HCT116 (cell line): Measurements from ENCODE around the gene TRIM63.
"Not testable (repeated sequence)": the region's sequence is repeated elsewhere in the genome, so short reads cannot be mapped to it uniquely, and the experiment has no call there.

ENCODE experiments used
- CTCF ChIP-seq, 3 experiments: fragments of 200-600 bp in 1 of 3; sonication (generic) in 1 of 3; IDR thresholded peaks in 2 of 3; conservative IDR thresholded peaks in 1 of 3; 2 replicates each; pipeline ENCODE4 v1.5.1; 2012 to 2017; ENCODE audit warnings: low read depth in 2 of 3, low read length in 2 of 3, antibody characterized with exemption in 1 of 3, borderline replicate concordance in 1 of 3, control low read depth in 1 of 3, mild to moderate bottlenecking in 1 of 3, mixed read lengths in 1 of 3, mixed run types in 1 of 3, moderate library complexity in 1 of 3; ENCODE audit not compliant: insufficient read depth in 1 of 3
- EZH2 ChIP-seq: fragments of 200-600 bp; sonication (generic); IDR thresholded peaks from 2 replicates; pipeline ENCODE4 v1.6.1; 2017; ENCODE audit warnings: antibody characterized with exemption, mixed run types
- JUND ChIP-seq: IDR thresholded peaks from 2 replicates; pipeline ENCODE4 v1.6.1; 2012
- MAX ChIP-seq: IDR thresholded peaks from 2 replicates; pipeline ENCODE4 v1.6.1; 2012
- SIN3A ChIP-seq: IDR thresholded peaks from 2 replicates; pipeline ENCODE4 v1.6.1; 2012; ENCODE audit warnings: low read depth

- peak; percentile 30; the same call in 1 of the 2 replicates for TF ChIP-seq MAX
- not testable (repeated sequence) for TF ChIP-seq CTCF (IDR thresholded peaks at IDR 0.05 in 2 of 3, conservative IDR thresholded peaks at IDR 0.05 in 1 of 3; ENCODE audit: borderline replicate concordance in 1 of 3, insufficient read depth in 1 of 3, low read depth in 2 of 3, low read length in 2 of 3); EZH2; SIN3A; JUND
Observed at GRCh38 chr1:26105226-26105548, 37.8 kb upstream of the TRIM63 start.
